ENCODE measurements around the gene DISC1.

DNA sequence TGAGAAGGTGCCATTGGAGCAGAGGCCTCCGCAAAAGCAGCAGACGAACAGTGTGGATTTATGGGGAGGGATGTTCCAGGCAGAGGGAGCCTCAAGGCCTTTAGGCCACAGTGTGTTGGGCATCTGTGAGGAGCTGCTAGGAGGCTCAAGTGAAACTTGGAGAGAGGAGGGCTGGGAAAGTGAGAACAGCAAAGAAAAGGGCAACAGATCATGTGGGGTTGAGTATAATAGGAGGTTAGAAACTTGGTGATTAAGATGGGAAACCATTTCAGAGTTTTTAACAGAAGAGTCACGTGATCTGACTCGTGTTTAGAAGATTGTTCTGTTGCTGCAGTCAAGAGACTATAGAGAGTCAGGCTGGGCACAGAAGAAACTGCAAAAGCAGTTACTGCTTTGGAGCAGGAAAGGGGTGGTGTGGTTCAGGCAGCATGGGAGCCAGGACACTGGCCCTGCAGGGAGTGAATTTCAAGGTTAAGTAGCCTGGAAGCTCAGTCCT, 277.0 kb downstream of the DISC1 start:
- TF ChIP-seq, protein P1, sequence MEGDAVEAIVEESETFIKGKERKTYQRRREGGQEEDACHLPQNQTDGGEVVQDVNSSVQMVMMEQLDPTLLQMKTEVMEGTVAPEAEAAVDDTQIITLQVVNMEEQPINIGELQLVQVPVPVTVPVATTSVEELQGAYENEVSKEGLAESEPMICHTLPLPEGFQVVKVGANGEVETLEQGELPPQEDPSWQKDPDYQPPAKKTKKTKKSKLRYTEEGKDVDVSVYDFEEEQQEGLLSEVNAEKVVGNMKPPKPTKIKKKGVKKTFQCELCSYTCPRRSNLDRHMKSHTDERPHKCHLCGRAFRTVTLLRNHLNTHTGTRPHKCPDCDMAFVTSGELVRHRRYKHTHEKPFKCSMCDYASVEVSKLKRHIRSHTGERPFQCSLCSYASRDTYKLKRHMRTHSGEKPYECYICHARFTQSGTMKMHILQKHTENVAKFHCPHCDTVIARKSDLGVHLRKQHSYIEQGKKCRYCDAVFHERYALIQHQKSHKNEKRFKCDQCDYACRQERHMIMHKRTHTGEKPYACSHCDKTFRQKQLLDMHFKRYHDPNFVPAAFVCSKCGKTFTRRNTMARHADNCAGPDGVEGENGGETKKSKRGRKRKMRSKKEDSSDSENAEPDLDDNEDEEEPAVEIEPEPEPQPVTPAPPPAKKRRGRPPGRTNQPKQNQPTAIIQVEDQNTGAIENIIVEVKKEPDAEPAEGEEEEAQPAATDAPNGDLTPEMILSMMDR (IDR thresholded peaks at IDR 0.05; ENCODE audit: low read depth, low read length), result no peak
- TF ChIP-seq EZH2phosphoT487 (IDR thresholded peaks at IDR 0.05; ENCODE audit: low read depth), result no peak
